NT2/D1 (cell line): Measurements from ENCODE around the gene NEUROG1.

Experiments
- DNase-seq: peaks from one replicate; pipeline ENCODE4 v3.0.0-alpha.2; 2011; ENCODE audit warnings: low read depth, low spot score
- H3K27me3 ChIP-seq: 2 replicates; pipeline ENCODE4 v1.6.0; 2011; ENCODE audit warnings: mild to moderate bottlenecking; ENCODE audit not compliant: insufficient read length, insufficient read depth
- H3K36me3 ChIP-seq: 2 replicates; pipeline ENCODE4 v1.6.1; 2011; ENCODE audit warnings: mild to moderate bottlenecking, low read length, mixed read lengths; ENCODE audit not compliant: insufficient read depth, insufficient read length
- H3K4me1 ChIP-seq: 2 replicates; pipeline ENCODE4 v1.5.1; 2011; ENCODE audit not compliant: insufficient read depth, insufficient read length
- H3K4me3 ChIP-seq: 2 replicates; pipeline ENCODE4 v1.5.1; 2011; ENCODE audit warnings: low read depth; ENCODE audit not compliant: insufficient read length
- H3K9ac ChIP-seq: 2 replicates; pipeline ENCODE4 v1.6.0; 2011; ENCODE audit warnings: low read depth; ENCODE audit not compliant: insufficient read length
- H3K9me3 ChIP-seq: 2 replicates; pipeline ENCODE4 v1.5.1; 2011; ENCODE audit warnings: mild to moderate bottlenecking, low read length; ENCODE audit not compliant: insufficient read depth
- SUZ12 ChIP-seq: IDR thresholded peaks from 2 replicates; pipeline ENCODE4 v1.6.1; 2011; ENCODE audit not compliant: insufficient read length, insufficient read depth; ENCODE audit errors: extremely low read depth
- YY1 ChIP-seq: IDR thresholded peaks from 2 replicates; pipeline ENCODE4 v1.6.1; 2011; ENCODE audit not compliant: insufficient read length, insufficient read depth
- ZNF274 ChIP-seq: IDR thresholded peaks from 2 replicates; pipeline ENCODE4 v1.6.1; 2011; ENCODE audit warnings: mild to moderate bottlenecking, low read depth, low read length

NEUROG1 gene

DNA sequence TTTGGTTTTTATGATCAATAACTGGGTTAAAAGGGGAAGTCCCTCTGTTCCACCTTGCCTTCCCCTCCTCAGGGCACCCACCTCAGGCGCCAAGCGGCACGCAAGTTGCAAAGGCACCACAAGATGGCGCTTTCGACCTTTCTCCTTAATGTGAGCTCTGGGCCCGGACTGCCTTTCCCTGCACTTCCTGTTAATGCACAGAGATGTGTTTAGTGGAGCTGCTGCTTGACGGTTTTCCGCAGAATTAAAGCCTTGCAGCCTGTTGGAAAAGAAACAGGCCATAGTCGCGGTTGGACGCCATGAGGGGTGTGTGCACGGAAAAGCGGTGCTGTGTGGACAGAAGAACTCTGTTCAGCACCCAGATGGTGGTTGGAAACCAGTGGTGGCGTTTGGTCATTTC is 25.1 kb upstream of the NEUROG1 start:
- Histone ChIP-seq H3K4me1 (no peaks in the 10 kb centered on the region), H3K27me3 (peaks cover 6% of the 10 kb centered on the region), H3K4me3 (no peak overlapping the region), H3K36me3 (no peaks in the 10 kb centered on the region), H3K9ac (no peak overlapping the region), H3K9me3 (no peaks in the 10 kb centered on the region)
- peak; percentile 71 for DNase-seq
- TF ChIP-seq ZNF274 (no peak), YY1 (no peak), SUZ12 (no peak)

- H3K9ac ChIP-seq: no peak overlapping the region
- TF ChIP-seq ZNF274 (no peak), SUZ12 (no peak), YY1 (no peak)
- H3K9me3 ChIP-seq: no peaks in the 10 kb centered on the region
- no peaks in the 10 kb centered on the region for H3K4me1 ChIP-seq
- no peak for DNase-seq
- H3K27me3 ChIP-seq: peaks cover 6% of the 10 kb centered on the region
- H3K36me3 ChIP-seq: no peaks in the 10 kb centered on the region
- H3K4me3 ChIP-seq: no peak overlapping the region
These were observed 23.6 kb upstream of the NEUROG1 start for GRCh38 chr5:135559354-135559753.

GRCh38 chr5:135557076-135557838 is 21.5 kb upstream of the NEUROG1 start:
- Histone ChIP-seq H3K27me3 (peaks cover 10% of the 10 kb centered on the region), H3K4me3 (no peak overlapping the region), H3K4me1 (no peaks in the 10 kb centered on the region), H3K36me3 (no peaks in the 10 kb centered on the region), H3K9ac (no peak overlapping the region), H3K9me3 (no peaks in the 10 kb centered on the region)
- TF ChIP-seq YY1: no peak
- no peak for DNase-seq

DNA sequence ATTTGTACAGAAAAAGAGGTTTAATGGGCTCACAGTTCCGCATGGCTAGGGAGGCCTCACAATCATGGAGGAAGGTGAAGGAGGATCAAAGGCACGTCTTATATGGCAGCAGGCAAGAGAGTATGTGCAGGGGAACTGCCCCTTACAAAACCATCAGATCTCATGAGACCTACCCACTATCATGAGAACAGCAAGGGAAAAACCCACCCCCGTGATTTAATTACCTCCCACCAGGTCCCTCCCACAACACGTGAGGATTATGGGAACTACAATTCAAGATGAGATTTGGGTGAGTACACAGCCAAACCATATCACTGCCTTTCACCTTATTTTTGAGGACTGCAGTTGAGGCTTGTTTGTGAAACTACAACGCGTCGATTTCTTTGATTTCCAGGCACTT is 20.9 kb upstream of the NEUROG1 start:
- H3K4me1 ChIP-seq: no peaks in the 10 kb centered on the region
- no peak for TF ChIP-seq SUZ12
- TF ChIP-seq ZNF274: no peak
- no peak for TF ChIP-seq YY1
- no peak overlapping the region for H3K4me3 ChIP-seq
- peaks cover 16% of the 10 kb centered on the region for H3K27me3 ChIP-seq
- no peaks in the 10 kb centered on the region for H3K36me3 ChIP-seq
- no peak for DNase-seq
- no peaks in the 10 kb centered on the region for H3K9me3 ChIP-seq
- no peak overlapping the region for H3K9ac ChIP-seq

GRCh38 chr5:135555530-135555929 is 19.8 kb upstream of the NEUROG1 start:
- H3K9me3 ChIP-seq: no peaks in the 10 kb centered on the region
- H3K36me3 ChIP-seq: no peaks in the 10 kb centered on the region
- no peak for DNase-seq
- H3K27me3 ChIP-seq: peaks cover 25% of the 10 kb centered on the region
- H3K9ac ChIP-seq: no peak overlapping the region
- H3K4me1 ChIP-seq: no peaks in the 10 kb centered on the region
- H3K4me3 ChIP-seq: no peak overlapping the region
- TF ChIP-seq SUZ12 (no peak), ZNF274 (no peak), YY1 (no peak)

DNA sequence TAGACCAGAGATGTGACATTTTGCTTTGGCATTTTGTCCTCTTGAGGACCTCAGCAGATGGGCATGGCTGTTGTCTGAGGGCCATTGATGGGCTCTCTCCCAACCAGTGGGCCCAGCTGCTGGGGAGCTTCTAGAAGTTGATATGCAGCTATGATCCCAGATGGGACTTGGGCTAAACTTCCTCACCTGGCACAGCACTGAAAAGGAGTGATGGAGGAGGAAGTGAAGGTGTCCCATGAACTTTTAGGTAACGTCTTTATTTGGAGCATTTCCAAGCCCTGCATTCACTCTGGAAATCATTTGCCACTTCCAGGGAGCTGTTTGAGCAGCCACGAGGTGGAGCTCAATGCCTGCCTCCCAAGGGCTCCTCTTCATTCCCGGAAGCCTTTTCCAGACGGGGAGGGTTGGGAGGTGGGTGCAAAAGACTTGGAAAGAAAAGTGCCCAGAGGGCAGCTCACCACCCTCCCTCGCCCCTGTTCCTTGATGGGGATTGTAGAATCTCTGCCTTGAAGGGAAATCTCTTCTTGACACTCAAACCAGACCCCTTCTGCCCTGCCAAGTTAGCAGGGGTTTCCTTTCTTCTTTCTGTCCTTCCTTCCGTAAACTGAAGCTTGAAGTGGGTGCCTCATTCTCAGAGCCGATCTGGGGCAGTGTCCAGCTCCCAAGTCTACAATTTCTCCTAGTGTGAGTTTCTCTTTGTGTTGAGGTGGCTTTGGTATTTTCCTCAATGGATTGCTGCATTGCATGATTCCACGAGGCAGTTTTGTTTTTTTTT is 18.1 kb upstream of the NEUROG1 start:
- DNase-seq: no peak
- peaks cover 42% of the 10 kb centered on the region for H3K27me3 ChIP-seq
- no peak overlapping the region for H3K4me3 ChIP-seq
- no peaks in the 10 kb centered on the region for H3K4me1 ChIP-seq
- no peaks in the 10 kb centered on the region for H3K36me3 ChIP-seq
- H3K9me3 ChIP-seq: no peaks in the 10 kb centered on the region
- TF ChIP-seq YY1: no peak
- TF ChIP-seq ZNF274: no peak
- TF ChIP-seq SUZ12: no peak
- no peak overlapping the region for H3K9ac ChIP-seq

DNA sequence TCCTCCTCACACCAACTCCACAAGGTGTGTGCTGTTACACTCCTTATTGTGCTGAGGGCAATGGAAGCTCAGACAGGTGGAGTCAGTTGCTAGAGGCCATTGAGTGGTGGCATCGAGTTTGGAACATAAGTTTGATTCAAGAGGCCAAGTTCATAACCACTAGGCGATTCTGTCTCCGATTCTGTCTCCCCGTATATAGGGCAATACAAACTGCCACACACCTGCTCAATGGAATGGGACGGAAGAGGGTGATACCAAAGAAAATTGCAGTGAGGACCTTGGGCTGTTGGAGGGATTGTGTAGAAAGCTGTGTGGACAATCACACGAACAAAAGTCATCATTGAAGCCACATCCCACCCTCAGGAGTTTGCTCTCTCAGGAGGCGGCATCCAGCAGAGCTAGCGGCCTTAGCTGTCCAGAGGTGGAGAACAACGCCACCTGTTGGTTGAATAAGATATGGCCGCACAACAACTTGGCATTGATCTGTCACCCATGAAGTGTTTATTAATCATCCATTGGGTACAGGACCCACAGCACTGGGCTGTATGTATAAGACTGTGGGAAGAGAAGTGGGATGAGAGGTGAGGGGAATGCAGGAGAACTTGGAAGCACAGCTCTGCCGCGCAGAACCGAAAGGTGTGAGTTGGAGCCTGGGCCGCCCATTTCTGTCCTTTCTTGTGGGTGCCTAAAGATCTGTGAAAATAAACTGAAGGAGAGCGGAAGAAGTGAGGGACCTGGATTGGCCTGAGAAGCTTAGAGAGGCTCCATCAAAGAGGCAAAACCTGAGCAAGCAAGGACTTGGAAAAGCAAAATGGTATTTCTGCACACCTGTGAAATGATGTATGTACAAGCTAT is 16.1 kb upstream of the NEUROG1 start:
- no peak for TF ChIP-seq SUZ12
- no peak for TF ChIP-seq YY1
- TF ChIP-seq ZNF274: no peak
- no peak for DNase-seq
- peaks cover 59% of the 10 kb centered on the region for H3K27me3 ChIP-seq

More for the DNA sequence above, 16.1 kb upstream of the NEUROG1 start:
- H3K9me3 ChIP-seq: no peaks in the 10 kb centered on the region
- no peaks in the 10 kb centered on the region for H3K4me1 ChIP-seq
- no peak overlapping the region for H3K9ac ChIP-seq
- no peak overlapping the region for H3K4me3 ChIP-seq
- no peaks in the 10 kb centered on the region for H3K36me3 ChIP-seq
